GM19438 (cell line): ENCODE results near the gene ZNF28.
"Not testable (repeated sequence)": the region's sequence is repeated elsewhere in the genome, so short reads cannot be mapped to it uniquely, and the experiment has no call there.

Experiments
- ATAC-seq: cut with Tn5 transposase; IDR thresholded peaks from one replicate; pipeline ENCODE4 v1.9.1; 2021; ENCODE audit warnings: low read depth; ENCODE audit not compliant: unreplicated experiment

The ZNF28 gene

GRCh38 chr19:52782864-52783263 is 38.6 kb downstream of the ZNF28 start:
- not testable (repeated sequence) for ATAC-seq

GRCh38 chr19:52778811-52779210 is 42.6 kb downstream of the ZNF28 start:
- ATAC-seq, result no peak

- not testable (repeated sequence) for ATAC-seq
Observed at GRCh38 chr19:52756447-52756846, 65.0 kb downstream of the ZNF28 start.

GRCh38 chr19:52749780-52750179 is 71.7 kb downstream of the ZNF28 start:
- ATAC-seq, result no peak

GRCh38 chr19:52748336-52748950 is 73.0 kb downstream of the ZNF28 start:
- ATAC-seq, result no peak
